Urinary bladder (tissue), 4 donors: ENCODE measurements around the gene VSTM4. TPM values are rescaled to one million over a fixed set of nuclear protein-coding genes. Genes with fewer than 3 reads are reported as not detected.

Experiments used
- DNase-seq: peaks from one replicate; pipeline ENCODE4 v3.0.0-alpha.2; 2015; ENCODE audit errors: extremely low spot score
- H3K27ac ChIP-seq: one replicate; pipeline ENCODE4 v1.5.1; 2013; ENCODE audit warnings: low read depth, mild to moderate bottlenecking, moderate library complexity
- H3K36me3 ChIP-seq: one replicate; pipeline ENCODE4 v1.6.1; 2013; ENCODE audit warnings: mild to moderate bottlenecking, moderate library complexity; ENCODE audit not compliant: insufficient read depth
- H3K4me1 ChIP-seq: one replicate; pipeline ENCODE4 v1.6.1; 2013; ENCODE audit warnings: mild to moderate bottlenecking, moderate library complexity; ENCODE audit not compliant: insufficient read depth
- H3K4me3 ChIP-seq: one replicate; pipeline ENCODE4 v1.5.1; 2013; ENCODE audit warnings: low read depth, low read length
- WGBS: extraction: QIAGEN DNeasy Blood & Tissue Kit; methylation state at CpG from one replicate; pipeline ENCODE4 v1.1.7; 2013; 5-methylcytosine and 5-hydroxymethylcytosine counted together
- polyA plus RNA-seq: library from polyadenylated mRNA; stranded (reverse); fragments of 200-250 nt; gene quantifications from one replicate; pipeline ENCODE4 v1.2.3, GENCODE V29; 2013
- total RNA-seq: library from RNA; depleted of rRNA; stranded (reverse); fragments of >200 nt; gene quantifications from one replicate; pipeline ENCODE4 v1.2.3, GENCODE V29; 2014
- donor health status: healthy with polysubstance abuse.
- donor health status: healthy.

Gene VSTM4
- total and polyA plus RNA-seq, 2 donors: 18.7 to 60.2 TPM

GRCh38 chr10:49089557-49090188, 25.6 kb downstream of the VSTM4 start:
- Histone ChIP-seq H3K36me3 (no peaks in the 10 kb centered on the region), H3K4me3 (no peak overlapping the region), H3K27ac (no peak overlapping the region), H3K4me1 (no peaks in the 10 kb centered on the region)
- no peak for DNase-seq
- WGBS: 28% methylated on average over 3 of the region's 3 CpGs

- no peak overlapping the region for H3K27ac ChIP-seq
- 75% methylated on average over 2 of the region's 2 CpGs for WGBS
Observed at GRCh38 chr10:49089152-49089551, 26.2 kb downstream of the VSTM4 start.

GRCh38 chr10:49086889-49087288, 28.4 kb downstream of the VSTM4 start:
- H3K36me3 ChIP-seq: no peaks in the 10 kb centered on the region
- H3K27ac ChIP-seq: no peak overlapping the region
- H3K4me3 ChIP-seq: no peak overlapping the region
- H3K4me1 ChIP-seq: no peaks in the 10 kb centered on the region
- WGBS: 96% methylated on average over 3 of the region's 3 CpGs
- DNase-seq: no peak

More at GRCh38 chr10:49089152-49089551, 26.2 kb downstream of the VSTM4 start:
- no peaks in the 10 kb centered on the region for H3K36me3 ChIP-seq
- no peaks in the 10 kb centered on the region for H3K4me1 ChIP-seq
- H3K4me3 ChIP-seq: no peak overlapping the region
- no peak for DNase-seq

DNA sequence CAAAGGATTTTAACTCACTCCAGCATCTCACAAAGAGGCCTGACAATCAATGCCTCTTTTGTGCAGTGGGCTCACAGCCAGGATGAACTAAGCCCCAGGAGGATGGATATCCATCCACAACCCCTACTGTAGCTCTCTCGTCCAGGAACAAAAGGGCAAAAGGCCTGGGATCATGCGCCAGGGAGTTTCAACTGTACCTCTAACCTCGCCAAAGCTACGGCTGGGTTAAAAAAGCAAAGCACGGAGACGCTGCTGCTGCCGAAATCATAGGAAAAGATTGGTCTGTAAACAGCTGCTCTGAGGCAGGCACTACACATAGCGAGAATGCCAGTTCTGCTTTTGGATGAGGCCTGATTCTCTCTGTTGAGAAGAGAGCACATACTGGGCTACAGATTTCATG, 32.1 kb downstream of the VSTM4 start:
- Histone ChIP-seq H3K4me1 (no peaks in the 10 kb centered on the region), H3K36me3 (no peaks in the 10 kb centered on the region), H3K27ac (no peak overlapping the region), H3K4me3 (no peak overlapping the region)
- WGBS: 27% methylated on average over 8 of the region's 8 CpGs
- no peak for DNase-seq

- Histone ChIP-seq H3K4me1 (no peaks in the 10 kb centered on the region), H3K36me3 (no peaks in the 10 kb centered on the region), H3K4me3 (no peak overlapping the region), H3K27ac (no peak overlapping the region)
- no peak for DNase-seq
- WGBS: 91% methylated on average over 2 of the region's 2 CpGs
Observed at GRCh38 chr10:49082766-49083165, 32.6 kb downstream of the VSTM4 start.

DNA sequence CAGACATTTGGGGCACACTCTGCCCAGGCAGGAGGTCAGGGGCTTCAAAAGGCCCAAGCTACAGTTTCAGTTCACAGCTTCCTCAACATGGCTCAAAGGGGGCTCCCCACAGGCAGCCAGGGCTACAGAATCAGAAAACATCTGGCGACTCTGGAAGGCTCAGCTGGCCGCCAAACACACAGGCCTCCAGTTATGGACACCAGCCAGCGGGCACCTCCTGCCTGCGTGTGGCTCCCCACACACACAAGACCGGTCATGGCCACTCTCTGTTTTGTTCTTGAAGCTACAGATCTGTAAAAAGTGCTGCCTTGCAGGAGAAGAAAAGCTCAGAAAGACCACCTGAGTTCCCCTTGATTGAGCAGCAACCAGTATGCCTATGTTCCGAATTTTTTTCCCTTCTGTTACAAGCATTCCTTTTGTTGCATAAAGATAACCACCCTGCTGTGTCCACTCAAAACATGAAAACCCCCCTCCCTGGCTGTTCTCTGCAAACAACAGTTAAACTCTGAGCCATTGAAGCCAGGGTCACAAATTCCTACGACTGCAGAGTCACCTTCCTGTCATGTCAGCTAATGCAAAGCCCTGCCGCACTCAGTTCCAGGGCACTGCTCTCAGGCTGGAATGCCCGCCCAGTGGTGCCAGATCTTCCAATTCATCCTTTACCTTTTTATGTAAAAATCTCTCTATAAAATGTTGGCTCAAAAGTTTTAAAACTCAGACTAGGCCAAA, 33.6 kb downstream of the VSTM4 start:
- Histone ChIP-seq H3K27ac (no peak overlapping the region), H3K4me1 (no peaks in the 10 kb centered on the region), H3K4me3 (no peak overlapping the region), H3K36me3 (no peaks in the 10 kb centered on the region)
- 29% methylated on average over 9 of the region's 9 CpGs for WGBS
- no peak for DNase-seq

GRCh38 chr10:49080965-49081364, 34.4 kb downstream of the VSTM4 start:
- Histone ChIP-seq H3K4me1 (no peaks in the 10 kb centered on the region), H3K36me3 (no peaks in the 10 kb centered on the region), H3K4me3 (no peak overlapping the region), H3K27ac (no peak overlapping the region)
- no peak for DNase-seq
- 55% methylated on average over 3 of the region's 3 CpGs for WGBS

- DNase-seq: no peak
- Histone ChIP-seq H3K4me1 (no peaks in the 10 kb centered on the region), H3K36me3 (no peaks in the 10 kb centered on the region), H3K27ac (no peak overlapping the region), H3K4me3 (no peak overlapping the region)
- 43% methylated on average over 1 of the region's 1 CpG for WGBS
Observed at GRCh38 chr10:49080071-49080470, 35.3 kb downstream of the VSTM4 start.

DNA sequence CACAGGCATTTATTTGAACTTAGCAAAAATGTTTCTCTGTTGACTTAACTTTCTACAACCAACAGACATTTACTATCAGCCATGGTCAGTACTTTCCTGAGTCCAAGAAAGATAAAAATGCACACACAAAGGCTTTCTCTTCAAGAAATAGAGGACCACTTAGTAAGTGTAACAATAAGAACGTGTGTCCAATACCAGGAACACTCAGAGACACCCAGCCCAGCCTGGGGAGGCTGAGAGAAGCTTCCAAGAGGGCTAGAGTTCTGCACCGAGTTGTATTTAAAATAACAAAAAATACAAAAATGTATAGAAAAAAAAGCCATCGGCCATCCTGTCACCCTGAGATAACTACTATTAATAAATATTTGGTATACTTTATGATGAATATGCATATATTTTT, 35.8 kb downstream of the VSTM4 start:
- no peaks in the 10 kb centered on the region for H3K4me1 ChIP-seq
- no peak for DNase-seq
- no peak overlapping the region for H3K4me3 ChIP-seq
- H3K36me3 ChIP-seq: no peaks in the 10 kb centered on the region
- 52% methylated on average over 3 of the region's 3 CpGs for WGBS
- no peak overlapping the region for H3K27ac ChIP-seq

DNA sequence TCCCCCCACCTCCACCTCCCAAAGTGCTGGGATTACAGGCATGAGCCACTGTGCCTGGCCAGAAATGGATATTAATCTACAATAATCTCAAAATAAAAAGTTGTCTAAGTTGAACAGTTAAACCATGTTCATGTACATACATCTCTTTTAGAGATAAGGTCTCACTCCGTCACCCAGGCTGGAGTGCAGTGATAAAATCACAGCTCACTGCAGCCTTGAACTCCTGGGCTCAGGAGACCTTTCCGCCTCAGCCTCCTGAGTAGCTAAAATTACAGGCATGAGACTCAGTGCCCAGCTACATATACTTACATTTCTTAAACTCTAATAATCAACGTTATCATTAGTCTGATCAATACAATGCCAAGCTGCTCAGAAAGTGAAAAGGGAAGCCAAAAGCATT, 36.2 kb downstream of the VSTM4 start:
- H3K27ac ChIP-seq: no peak overlapping the region
- WGBS: 75% methylated on average over 3 of the region's 3 CpGs

DNA sequence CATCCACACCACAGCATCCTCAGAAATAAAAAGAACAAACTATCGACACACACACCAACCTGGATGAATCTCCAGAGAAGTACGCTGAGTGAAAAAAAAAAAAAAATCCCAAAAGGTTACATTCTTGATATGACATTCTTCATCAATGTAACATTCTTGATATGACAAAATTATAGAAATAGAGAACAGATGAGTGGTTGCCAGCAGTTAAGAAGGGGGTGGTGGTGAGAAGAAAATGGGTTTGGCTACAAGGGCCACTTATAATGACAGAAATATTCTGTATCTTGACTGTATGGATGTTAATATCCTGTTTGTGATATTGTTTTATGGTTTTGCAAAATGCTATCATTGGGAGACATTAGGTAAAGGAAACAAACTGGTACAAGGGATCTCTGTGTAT, 36.9 kb downstream of the VSTM4 start:
- no peaks in the 10 kb centered on the region for H3K36me3 ChIP-seq
- no peak overlapping the region for H3K4me3 ChIP-seq
- H3K4me1 ChIP-seq: no peaks in the 10 kb centered on the region
- no peak for DNase-seq
- 94% methylated on average over 2 of the region's 2 CpGs for WGBS
- H3K27ac ChIP-seq: no peak overlapping the region

More for the DNA sequence above, 36.2 kb downstream of the VSTM4 start:
- no peaks in the 10 kb centered on the region for H3K36me3 ChIP-seq
- no peak overlapping the region for H3K4me3 ChIP-seq
- no peak for DNase-seq
- no peaks in the 10 kb centered on the region for H3K4me1 ChIP-seq

GRCh38 chr10:49076741-49077521, 38.4 kb downstream of the VSTM4 start:
- H3K4me3 ChIP-seq: no peak overlapping the region
- no peak for DNase-seq
- H3K36me3 ChIP-seq: no peaks in the 10 kb centered on the region
- H3K4me1 ChIP-seq: no peaks in the 10 kb centered on the region
- WGBS: 66% methylated on average over 13 of the region's 13 CpGs
- H3K27ac ChIP-seq: no peak overlapping the region

DNA sequence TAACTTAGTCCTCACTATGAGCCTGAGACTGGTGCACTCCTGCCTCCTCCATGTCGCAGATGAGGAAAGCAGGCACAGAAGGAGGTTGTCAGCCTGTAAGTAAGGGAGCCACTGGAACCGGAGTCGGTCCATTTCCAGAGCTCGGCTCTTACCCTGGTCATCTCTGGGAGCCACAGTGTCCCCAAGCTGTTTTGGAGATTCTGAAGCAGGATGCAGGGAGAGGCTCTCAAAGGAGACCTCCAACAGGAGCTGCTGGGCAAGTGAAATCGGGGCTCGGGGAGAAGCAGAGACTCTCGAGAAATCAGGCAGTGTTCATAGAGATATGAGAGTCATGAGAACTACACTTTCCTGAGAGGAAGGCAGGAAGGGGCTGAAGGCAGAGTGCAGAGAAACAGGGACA, 39.0 kb downstream of the VSTM4 start:
- 90% methylated on average over 7 of the region's 7 CpGs for WGBS
- no peaks in the 10 kb centered on the region for H3K36me3 ChIP-seq
- no peak for DNase-seq
- no peak overlapping the region for H3K27ac ChIP-seq
- no peaks in the 10 kb centered on the region for H3K4me1 ChIP-seq
- H3K4me3 ChIP-seq: no peak overlapping the region

GRCh38 chr10:49075743-49076142, 39.6 kb downstream of the VSTM4 start:
- no peak overlapping the region for H3K27ac ChIP-seq
- no peaks in the 10 kb centered on the region for H3K36me3 ChIP-seq
- H3K4me3 ChIP-seq: no peak overlapping the region
- WGBS: 99% methylated on average over 2 of the region's 2 CpGs
- no peaks in the 10 kb centered on the region for H3K4me1 ChIP-seq
- DNase-seq: no peak
